ENCODE measurements around the gene NANOS1.

DNA sequence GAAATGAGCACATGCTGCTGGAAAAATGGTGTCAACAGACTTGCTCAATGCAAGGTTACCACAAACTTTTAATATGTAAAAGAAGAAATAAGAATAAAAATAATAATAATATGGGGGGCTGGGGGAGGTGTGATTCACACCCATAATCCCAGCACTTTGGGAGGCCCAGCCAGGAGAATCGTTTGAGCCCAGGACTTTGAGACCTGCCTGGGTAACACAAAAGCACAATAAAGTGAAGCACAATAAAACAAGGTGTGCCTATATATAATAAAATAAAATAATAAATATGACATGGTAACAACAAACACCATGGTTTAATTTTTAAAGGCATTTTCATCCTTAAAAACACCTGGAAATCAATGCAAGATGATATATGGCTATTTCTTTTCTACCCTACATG lies 26.0 kb downstream of the NANOS1 start:
- TF ChIP-seq, protein P1, sequence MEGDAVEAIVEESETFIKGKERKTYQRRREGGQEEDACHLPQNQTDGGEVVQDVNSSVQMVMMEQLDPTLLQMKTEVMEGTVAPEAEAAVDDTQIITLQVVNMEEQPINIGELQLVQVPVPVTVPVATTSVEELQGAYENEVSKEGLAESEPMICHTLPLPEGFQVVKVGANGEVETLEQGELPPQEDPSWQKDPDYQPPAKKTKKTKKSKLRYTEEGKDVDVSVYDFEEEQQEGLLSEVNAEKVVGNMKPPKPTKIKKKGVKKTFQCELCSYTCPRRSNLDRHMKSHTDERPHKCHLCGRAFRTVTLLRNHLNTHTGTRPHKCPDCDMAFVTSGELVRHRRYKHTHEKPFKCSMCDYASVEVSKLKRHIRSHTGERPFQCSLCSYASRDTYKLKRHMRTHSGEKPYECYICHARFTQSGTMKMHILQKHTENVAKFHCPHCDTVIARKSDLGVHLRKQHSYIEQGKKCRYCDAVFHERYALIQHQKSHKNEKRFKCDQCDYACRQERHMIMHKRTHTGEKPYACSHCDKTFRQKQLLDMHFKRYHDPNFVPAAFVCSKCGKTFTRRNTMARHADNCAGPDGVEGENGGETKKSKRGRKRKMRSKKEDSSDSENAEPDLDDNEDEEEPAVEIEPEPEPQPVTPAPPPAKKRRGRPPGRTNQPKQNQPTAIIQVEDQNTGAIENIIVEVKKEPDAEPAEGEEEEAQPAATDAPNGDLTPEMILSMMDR (conservative IDR thresholded peaks at IDR 0.05; ENCODE audit: low read length), result no peak
- no peak for TF ChIP-seq EZH2phosphoT487 (IDR thresholded peaks at IDR 0.05; ENCODE audit: borderline replicate concordance, low read depth, low read length)

Data from OCI-LY7 (cell line).